PC-3 (cell line): ENCODE measurements around the gene CYP17A1. TPM values are rescaled to one million over a fixed set of nuclear protein-coding genes. Genes with fewer than 3 reads are reported as not detected.
A peak's percentile ranks its signal among the peaks of the same experiment; 100 is the strongest.

Experiments used
- ATAC-seq: fragments of 200-7000 bp; cut with Tn5 transposase; 2 replicates; pipeline ENCODE4 v1.9.1; 2020; ENCODE audit warnings: mild to moderate bottlenecking, moderate library complexity
- Bru-seq: library from RNA; stranded (reverse); fragments of 400-500 nt; gene quantifications from one replicate; lab custom pipeline; 2021; lab: Mats Ljungman, UMichigan
- BruChase-seq, 2 experiments: library from RNA; stranded (reverse); fragments of 400-500 nt; gene quantifications; one replicate each; lab custom pipeline; 2021; lab: Mats Ljungman, UMichigan
- BruUV-seq: library from RNA; stranded (reverse); fragments of 400-500 nt; replicated peaks from 2 replicates; lab custom pipeline; 2021; lab: Mats Ljungman, UMichigan
- CTCF ChIA-PET: fragments of 300-600 bp; sonication (Branson Sonifier 250); formaldehyde crosslinking; loops from one replicate; lab custom pipeline; 2022; ENCODE audit warnings: antibody characterized with exemption; lab: Charles Lee
- POLR2A ChIA-PET: fragments of 300-600 bp; sonication (Branson Sonifier 250); formaldehyde crosslinking; loops from one replicate; lab custom pipeline; 2022; ENCODE audit warnings: antibody characterized with exemption; ENCODE audit not compliant: unreplicated experiment; lab: Charles Lee
- DNase-seq: peaks from one replicate; pipeline ENCODE4 v3.0.0-alpha.2; 2015
- H2AFZ ChIP-seq: fragments of 300-600 bp; sonication (generic); 2 replicates; pipeline ENCODE4 v1.6.0; 2016; ENCODE audit warnings: antibody characterized with exemption, low read length
- H3F3A ChIP-seq: fragments of 300-600 bp; sonication (generic); one replicate; pipeline ENCODE4 v1.6.0; 2017; ENCODE audit warnings: antibody characterized with exemption, low read length, control low read depth, mild to moderate bottlenecking; ENCODE audit not compliant: unreplicated experiment
- H3K27ac ChIP-seq: fragments of 300-600 bp; sonication (generic); 2 replicates; pipeline ENCODE4 v1.5.1; 2016; ENCODE audit warnings: mild to moderate bottlenecking, low read length
- H3K27me3 ChIP-seq: fragments of 300-600 bp; sonication (generic); 2 replicates; pipeline ENCODE4 v1.6.1; 2016; ENCODE audit warnings: low read length, mixed read lengths
- H3K36me3 ChIP-seq: fragments of 300-600 bp; sonication (generic); 2 replicates; pipeline ENCODE4 v1.6.1; 2016; ENCODE audit warnings: low read depth, mixed run types, low read length, mixed read lengths
- H3K4me1 ChIP-seq: fragments of 300-600 bp; sonication (generic); 2 replicates; pipeline ENCODE4 v1.5.1; 2016; ENCODE audit warnings: low read length; ENCODE audit not compliant: insufficient read depth
- H3K4me2 ChIP-seq: fragments of 300-600 bp; sonication (generic); 2 replicates; pipeline ENCODE4 v1.6.0; 2016; ENCODE audit warnings: low read length
- H3K4me3 ChIP-seq: fragments of 300-600 bp; sonication (generic); 2 replicates; pipeline ENCODE4 v1.5.1; 2016; ENCODE audit warnings: mild to moderate bottlenecking, low read length, mixed read lengths
- H3K79me2 ChIP-seq: fragments of 300-600 bp; sonication (generic); 2 replicates; pipeline ENCODE4 v1.6.1; 2017; ENCODE audit warnings: low read length, mixed read lengths
- H3K9ac ChIP-seq: fragments of 300-600 bp; sonication (generic); 2 replicates; pipeline ENCODE4 v1.6.0; 2016; ENCODE audit warnings: mild to moderate bottlenecking, low read length
- H3K9me2 ChIP-seq: fragments of 300-600 bp; sonication (generic); replicated peaks from 2 replicates; pipeline ENCODE4 v1.6.1; 2016; ENCODE audit warnings: mixed run types, low read length, mixed read lengths
- H3K9me3 ChIP-seq: fragments of 300-600 bp; sonication (generic); 2 replicates; pipeline ENCODE4 v1.6.1; 2016; ENCODE audit warnings: low read length, mixed read lengths
- H4K20me1 ChIP-seq: fragments of 300-600 bp; sonication (generic); 2 replicates; pipeline ENCODE4 v1.6.1; 2016; ENCODE audit warnings: low read length, mixed read lengths
- EZH2 ChIP-seq: fragments of 300-600 bp; sonication (generic); IDR thresholded peaks from one replicate; pipeline ENCODE4 v1.6.1; 2017; ENCODE audit warnings: antibody characterized with exemption, mild to moderate bottlenecking, low read length; ENCODE audit not compliant: unreplicated experiment
- EZH2phosphoT487 ChIP-seq: fragments of 300-600 bp; sonication (generic); IDR thresholded peaks from 2 replicates; pipeline ENCODE4 v1.6.1; 2018; ENCODE audit warnings: mild to moderate bottlenecking, antibody characterized with exemption, low read length, borderline replicate concordance
- intact Hi-C: fragments of 100-400 bp; cut with micrococcal nuclease; formaldehyde crosslinking; loops from 2 replicates; pipeline ENCODE4 v1.9.0; 2023
- long read RNA-seq: library from polyadenylated mRNA; unstranded; transcript quantifications from one replicate; pipeline ENCODE4 v2.0.0, GENCODE V29; 2021; ENCODE audit not compliant: unreplicated experiment
- total RNA-seq: library from RNA; depleted of rRNA; stranded (reverse); fragments of >200 nt; gene quantifications from 2 replicates; pipeline ENCODE4 v1.2.3, GENCODE V29; 2014; rRNA removed
- TF ChIP-seq, protein P1 (sequence below): fragments of 300-600 bp; sonication (generic); conservative IDR thresholded peaks from 2 replicates; pipeline ENCODE4 v1.5.1; 2017; ENCODE audit warnings: antibody characterized with exemption, low read depth, mild to moderate bottlenecking, low read length

CYP17A1 gene, protein sequence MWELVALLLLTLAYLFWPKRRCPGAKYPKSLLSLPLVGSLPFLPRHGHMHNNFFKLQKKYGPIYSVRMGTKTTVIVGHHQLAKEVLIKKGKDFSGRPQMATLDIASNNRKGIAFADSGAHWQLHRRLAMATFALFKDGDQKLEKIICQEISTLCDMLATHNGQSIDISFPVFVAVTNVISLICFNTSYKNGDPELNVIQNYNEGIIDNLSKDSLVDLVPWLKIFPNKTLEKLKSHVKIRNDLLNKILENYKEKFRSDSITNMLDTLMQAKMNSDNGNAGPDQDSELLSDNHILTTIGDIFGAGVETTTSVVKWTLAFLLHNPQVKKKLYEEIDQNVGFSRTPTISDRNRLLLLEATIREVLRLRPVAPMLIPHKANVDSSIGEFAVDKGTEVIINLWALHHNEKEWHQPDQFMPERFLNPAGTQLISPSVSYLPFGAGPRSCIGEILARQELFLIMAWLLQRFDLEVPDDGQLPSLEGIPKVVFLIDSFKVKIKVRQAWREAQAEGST
- total RNA-seq (not detected in 2 replicates), Bru-seq, nascent RNA (percentile 9 among the genes with signal in this experiment), BruChase-seq, experiment 1, labeled RNA remaining after a 6-hour chase (percentile 2 among the genes with signal in this experiment), BruChase-seq, experiment 2, labeled RNA remaining after a 2-hour chase (percentile 12 among the genes with signal in this experiment)
- long read RNA-seq: 0 reads

DNA sequence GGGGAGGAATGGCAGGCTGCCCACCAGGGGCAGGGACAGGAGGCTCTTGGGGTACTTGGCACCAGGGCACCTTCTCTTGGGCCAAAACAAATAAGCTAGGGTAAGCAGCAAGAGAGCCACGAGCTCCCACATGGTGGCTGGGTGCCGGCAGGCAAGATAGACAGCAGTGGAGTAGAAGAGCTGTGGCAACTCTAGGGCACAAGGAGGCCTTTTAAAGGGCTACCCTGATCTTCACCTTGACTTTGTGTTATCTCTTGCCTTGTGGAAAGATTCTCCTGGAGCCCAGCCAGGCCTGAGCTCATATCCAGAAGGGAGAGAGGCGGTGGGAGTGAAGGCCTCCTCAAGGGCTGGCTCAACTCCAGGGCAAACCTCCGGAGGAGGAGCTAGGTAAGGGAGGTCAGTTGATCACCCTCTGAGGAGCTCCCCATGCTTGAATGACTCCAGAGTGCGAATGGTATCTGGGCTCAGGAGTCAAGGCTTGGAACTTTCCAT is at the start of gene CYP17A1:
CYP17A1 (minus strand) TSS at position 184 of the 492 bp plus-strand sequence; CDS start at position 132, 52 bp downstream.
- H4K20me1 ChIP-seq: no peaks in the 10 kb centered on the region
- no peak within 1 kb of the TSS for H3K27ac ChIP-seq
- DNase-seq (no peak), ATAC-seq (no peak)
- H3K4me2 ChIP-seq: no peak within 1 kb of the TSS
- H3K9me2 ChIP-seq: no peaks in the 10 kb centered on the region
- no peak within 1 kb of the TSS for H3K9ac ChIP-seq
- H3K79me2 ChIP-seq: no peaks in the 10 kb centered on the region
- H3K27me3 ChIP-seq: no peaks in the 10 kb centered on the region
- TF ChIP-seq EZH2 (no peak), EZH2phosphoT487 (no peak)
- TF ChIP-seq, protein P1, sequence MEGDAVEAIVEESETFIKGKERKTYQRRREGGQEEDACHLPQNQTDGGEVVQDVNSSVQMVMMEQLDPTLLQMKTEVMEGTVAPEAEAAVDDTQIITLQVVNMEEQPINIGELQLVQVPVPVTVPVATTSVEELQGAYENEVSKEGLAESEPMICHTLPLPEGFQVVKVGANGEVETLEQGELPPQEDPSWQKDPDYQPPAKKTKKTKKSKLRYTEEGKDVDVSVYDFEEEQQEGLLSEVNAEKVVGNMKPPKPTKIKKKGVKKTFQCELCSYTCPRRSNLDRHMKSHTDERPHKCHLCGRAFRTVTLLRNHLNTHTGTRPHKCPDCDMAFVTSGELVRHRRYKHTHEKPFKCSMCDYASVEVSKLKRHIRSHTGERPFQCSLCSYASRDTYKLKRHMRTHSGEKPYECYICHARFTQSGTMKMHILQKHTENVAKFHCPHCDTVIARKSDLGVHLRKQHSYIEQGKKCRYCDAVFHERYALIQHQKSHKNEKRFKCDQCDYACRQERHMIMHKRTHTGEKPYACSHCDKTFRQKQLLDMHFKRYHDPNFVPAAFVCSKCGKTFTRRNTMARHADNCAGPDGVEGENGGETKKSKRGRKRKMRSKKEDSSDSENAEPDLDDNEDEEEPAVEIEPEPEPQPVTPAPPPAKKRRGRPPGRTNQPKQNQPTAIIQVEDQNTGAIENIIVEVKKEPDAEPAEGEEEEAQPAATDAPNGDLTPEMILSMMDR: no peak
- H2AFZ ChIP-seq: no peak within 1 kb of the TSS
- peaks cover 5% of the 10 kb centered on the region; the same call in 1 of the 2 replicates for H3K4me1 ChIP-seq
- no peaks in the 10 kb centered on the region for H3F3A ChIP-seq
- no peak within 1 kb of the TSS for H3K4me3 ChIP-seq
- intact Hi-C loops: no loop called here
- H3K36me3 ChIP-seq: no peaks in the 10 kb centered on the region
- ChIA-PET POLR2A (no interaction called here), CTCF (no interaction called here)
- BruUV-seq: no TSS peak
- no peaks in the 10 kb centered on the region for H3K9me3 ChIP-seq

DNA sequence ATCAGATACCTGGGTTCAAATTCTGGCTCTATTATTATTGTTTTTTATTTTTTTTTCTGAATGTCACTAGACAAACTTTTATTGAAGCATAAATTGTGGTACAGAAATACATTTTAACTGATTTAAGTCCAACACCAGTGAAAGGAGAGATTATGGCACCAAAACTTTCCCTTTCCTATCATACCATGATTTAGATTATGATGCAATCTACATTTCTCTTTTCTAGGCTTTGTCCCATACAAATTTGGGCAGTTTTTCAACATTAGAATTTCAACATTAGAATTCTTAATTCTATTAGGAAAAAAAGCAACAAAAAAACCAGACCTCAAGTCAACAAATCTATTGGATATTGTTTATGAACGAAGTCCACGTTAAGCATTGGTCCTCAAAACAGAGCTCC is 43.0 kb upstream of the CYP17A1 start:
- Histone ChIP-seq H3K4me2 (no peak overlapping the region), H3K9me2 (no peaks in the 10 kb centered on the region), H3K4me3 (no peak overlapping the region), H3F3A (no peaks in the 10 kb centered on the region), H2AFZ (no peak overlapping the region), H3K79me2 (no peaks in the 10 kb centered on the region), H3K9me3 (no peaks in the 10 kb centered on the region), H3K9ac (no peak overlapping the region), H3K27ac (no peak overlapping the region), H4K20me1 (no peaks in the 10 kb centered on the region), H3K4me1 (no peaks in the 10 kb centered on the region), H3K36me3 (no peaks in the 10 kb centered on the region), H3K27me3 (no peaks in the 10 kb centered on the region)
- intact Hi-C loops: no loop called here
- ChIA-PET POLR2A (no interaction called here), CTCF (no interaction called here)
- no peak for ATAC-seq
- TF ChIP-seq EZH2phosphoT487 (no peak), EZH2 (no peak)
- TF ChIP-seq, protein P1: no peak
- no peak for DNase-seq
- no TSS peak for BruUV-seq
